HG03159 (cell line): ENCODE measurements around the gene OTUD5.
A peak's percentile ranks its signal among the peaks of the same experiment; 100 is the strongest.

Source experiments
- ATAC-seq: cut with Tn5 transposase; IDR thresholded peaks from one replicate; pipeline ENCODE4 v1.9.1; 2021; ENCODE audit warnings: mild to moderate bottlenecking, moderate library complexity; ENCODE audit not compliant: unreplicated experiment

The OTUD5 gene

DNA sequence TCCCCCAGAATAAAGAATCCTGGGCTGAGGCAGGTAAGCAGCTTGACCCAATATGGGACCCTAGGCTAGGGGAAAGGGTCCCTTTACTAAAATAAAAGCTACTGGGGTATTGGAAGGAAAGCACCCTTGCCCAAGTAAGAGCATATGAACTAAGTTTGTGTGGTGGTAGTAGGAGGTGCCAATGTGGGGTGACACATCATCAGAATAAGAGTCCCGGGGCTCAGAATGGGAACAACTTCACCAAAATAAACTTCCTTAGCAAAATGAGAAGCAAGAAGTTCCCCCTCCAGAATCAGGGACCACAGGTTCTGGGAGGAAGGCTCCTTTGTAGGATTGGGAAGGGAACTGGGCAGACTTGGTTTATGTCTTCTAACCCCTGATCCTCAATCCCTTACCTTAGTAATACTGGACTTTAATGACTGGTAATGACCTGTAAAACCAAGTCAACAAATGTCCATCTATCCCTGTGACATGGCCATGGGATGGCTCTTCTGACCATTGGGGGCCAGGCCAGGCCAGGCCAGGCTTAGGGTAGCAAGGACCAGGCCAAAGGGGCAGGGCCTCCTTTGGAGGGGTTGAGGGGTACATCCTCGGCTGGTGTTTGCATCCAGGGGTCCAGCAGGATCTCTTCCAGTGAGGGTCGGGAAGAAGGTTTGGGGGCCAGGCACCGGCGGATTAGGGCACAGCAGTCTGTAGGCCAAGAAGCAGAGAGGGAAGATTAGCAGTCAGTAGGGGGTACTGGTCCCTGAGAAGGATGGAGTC is 43.6 kb downstream of the OTUD5 start:
- ATAC-seq = no peak

DNA sequence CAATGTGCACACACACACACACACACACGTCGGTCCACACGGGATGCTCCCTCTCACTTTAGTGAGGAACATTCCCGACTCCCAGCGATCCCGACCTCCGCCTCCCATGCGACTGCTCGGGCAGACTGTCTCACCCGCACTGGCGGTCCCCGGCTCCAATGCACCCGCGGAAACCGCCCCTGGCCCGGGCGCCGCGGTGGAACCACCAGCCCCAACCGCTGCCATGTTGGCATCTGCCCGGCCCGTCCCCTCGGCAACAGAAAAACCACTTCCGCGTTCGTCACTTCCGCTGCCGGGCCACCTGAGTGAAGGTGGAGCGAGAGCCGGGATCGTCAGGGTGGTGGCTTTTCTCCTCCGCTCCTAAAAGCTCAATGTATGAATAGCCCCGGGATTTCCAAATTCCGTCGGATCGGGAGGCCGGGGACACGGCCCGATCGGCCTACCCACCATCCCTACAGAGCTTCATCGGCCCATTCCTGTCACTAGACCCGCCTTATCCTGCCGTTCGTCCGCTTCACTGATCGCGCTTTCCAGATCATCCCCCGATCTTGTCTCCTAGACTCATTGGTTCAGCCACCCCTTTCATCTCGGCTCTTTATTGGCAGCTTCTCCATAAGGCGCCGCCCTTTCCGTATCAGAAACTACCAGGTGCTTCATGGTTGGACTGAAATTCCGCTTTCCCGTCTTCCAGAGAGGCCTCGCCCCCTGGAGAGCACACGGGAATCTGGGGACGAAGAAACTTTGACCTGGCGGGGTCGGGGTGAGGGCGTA is 45.8 kb downstream of the OTUD5 start, which contains the start of gene SLC35A2:
SLC35A2 (minus strand) TSS at position 235 of the 771 bp plus-strand sequence; CDS start at position 225, 10 bp downstream.
- ATAC-seq = peak; percentile 69

DNA sequence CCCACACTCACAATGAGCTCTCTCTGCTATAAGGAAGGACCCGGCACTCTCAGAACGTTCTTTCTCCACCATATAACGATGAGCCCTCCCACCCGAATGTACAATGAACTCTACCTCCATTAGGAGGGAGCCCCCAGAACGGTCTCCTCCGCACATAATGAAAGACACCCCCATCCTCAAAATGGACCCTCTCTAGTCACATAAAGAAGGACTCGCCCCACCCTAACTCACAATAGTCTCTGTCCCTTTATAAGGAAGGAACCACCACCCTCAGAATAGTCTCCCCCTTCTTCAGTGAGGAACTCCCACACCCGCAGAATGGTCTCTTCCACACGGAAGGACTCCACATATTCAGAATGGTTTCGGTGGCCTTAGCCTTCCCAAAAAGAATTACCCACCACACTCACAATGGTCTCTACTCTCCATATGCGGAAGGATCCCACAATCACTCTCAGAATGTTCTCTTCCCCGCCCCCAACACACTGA is 46.4 kb downstream of the OTUD5 start:
- ATAC-seq = no peak

DNA sequence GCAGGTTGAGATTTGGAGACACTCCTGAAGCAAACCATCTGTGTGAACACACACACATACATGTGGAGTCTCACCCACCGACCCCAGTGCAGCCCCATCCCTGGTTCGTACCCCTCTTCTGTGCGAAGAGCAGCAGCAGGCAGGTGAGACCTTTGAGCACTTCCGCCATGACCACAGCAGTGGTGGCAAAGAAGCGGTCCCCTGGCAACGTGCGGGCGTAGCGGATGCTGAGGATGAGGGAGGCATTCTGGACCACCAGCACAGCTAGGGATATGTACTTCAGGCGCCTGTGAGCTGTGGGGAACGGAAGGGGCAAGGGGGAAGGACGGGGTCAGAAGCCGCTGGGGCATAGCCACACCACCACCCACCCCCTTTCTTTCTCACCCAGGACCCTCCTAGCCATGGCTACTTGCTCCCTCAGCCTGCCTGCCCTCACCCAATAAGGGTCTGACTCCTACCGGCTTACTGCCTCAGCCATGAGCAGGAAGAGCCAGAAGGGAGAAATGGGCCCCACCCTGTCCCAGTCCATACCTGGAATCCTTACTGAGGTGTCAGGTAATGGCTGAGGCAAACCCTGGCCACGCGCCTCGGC is 47.6 kb downstream of the OTUD5 start:
- no peak for ATAC-seq

DNA sequence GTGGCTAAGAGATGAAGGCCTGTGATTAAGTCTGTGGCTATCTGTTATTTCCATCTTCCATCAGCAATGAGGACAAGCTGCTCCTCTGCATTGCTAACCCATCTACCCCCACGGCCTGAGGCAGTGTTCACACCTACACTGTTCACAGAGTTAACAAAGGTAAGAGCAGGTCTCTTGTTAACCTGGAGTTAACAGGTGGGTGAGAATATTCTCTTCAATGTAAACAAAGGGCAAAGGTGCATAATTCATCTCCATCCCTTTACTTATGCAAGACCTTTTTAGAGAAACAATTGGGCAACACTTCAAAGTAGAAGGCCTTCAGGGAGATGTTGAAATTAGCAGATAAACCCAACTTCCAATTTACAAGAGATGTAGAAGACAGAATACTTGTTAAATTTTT is 48.8 kb downstream of the OTUD5 start:
- ATAC-seq = no peak

DNA sequence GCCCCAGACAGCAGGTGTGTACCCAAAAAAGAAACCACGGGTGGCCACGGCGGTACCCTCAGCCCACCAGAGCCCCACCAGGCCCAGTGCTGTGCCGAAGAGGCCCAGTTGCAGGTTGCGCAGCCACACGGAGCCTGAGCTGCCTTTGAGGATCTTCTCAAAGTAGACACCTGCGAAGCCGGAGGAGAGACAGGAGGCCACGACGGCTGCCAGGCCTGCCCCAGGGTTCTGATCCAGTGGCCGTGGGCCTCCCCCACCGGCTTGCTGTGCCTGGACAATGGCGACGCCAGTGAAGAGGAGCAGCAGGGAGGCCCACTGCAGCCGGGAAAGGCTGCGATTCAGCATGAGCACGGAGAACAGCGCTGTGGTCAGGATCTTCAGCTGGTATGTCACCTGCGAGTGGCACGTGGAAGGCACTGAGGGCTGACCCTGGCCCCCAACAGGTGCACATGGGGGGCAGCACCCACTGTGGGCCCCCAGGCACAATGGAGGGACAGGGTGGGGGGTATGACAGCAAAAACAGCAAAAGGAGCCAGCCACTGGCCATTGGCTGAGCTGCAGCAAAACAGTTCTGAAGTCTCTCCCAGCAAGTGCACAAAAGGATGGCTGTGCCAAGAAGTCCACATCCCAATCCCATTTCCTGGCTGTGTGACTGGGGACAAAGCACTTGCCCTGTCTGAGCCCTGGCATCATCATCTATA is 52.2 kb downstream of the OTUD5 start:
- ATAC-seq = no peak

DNA sequence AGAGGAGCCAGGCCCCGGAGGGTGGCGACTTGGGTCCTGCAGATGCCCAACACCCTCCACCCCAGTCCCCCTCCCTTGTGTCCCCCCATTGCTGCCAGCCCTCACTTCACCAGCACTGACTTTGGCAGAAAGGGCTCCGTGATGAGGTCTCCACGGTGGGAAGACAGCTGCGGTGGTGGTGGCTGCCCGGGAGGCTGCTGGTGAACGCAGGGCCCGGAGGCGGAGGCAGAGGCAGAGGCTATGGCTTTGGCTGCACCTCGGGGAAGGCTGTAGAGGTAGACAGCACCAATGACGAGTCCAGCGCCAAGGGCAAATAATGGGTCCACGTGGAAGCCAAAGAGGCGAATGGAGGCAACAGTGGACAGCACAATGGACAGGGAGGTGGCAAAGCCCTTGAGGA is 52.8 kb downstream of the OTUD5 start:
- ATAC-seq = no peak

DNA sequence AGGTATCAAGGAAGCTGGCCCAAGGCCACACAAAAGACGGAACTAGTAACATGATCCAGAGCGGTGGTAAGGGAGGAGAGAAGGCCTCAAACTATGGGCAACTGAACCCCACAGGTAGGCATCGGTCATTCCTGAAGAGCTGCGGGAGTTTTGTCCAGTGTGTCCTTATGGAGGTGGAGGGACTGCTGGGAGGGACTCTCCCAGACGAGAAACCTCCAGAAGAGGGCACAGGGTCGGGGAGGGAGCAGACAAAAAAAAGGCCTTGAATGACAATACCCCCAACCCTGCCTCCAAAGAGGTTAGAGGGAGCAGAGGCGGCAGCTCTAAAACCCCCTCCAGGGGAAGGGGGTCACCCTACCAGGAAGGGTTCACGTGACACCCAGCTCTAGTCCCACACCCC is 53.2 kb downstream of the OTUD5 start:
- no peak for ATAC-seq

DNA sequence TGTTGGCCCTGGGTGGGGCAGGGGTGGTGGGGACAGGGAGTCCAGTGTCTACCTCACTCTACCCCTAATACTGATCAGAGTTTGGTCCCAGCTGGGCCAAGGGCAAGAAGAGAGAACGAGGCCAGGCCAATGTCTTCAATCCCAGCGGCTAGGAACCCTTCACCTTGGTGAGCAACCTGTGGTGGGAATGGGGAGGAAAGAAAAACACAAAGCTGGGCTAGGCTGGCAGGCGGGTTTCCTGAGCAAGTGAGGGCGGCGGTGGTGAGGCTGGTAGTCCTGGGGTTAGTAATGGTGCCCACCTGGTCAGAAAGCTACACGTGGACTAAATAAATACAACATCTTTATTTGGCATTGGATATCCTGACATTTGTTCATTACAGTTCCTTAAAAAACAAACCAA is 54.1 kb downstream of the OTUD5 start:
- ATAC-seq = no peak

DNA sequence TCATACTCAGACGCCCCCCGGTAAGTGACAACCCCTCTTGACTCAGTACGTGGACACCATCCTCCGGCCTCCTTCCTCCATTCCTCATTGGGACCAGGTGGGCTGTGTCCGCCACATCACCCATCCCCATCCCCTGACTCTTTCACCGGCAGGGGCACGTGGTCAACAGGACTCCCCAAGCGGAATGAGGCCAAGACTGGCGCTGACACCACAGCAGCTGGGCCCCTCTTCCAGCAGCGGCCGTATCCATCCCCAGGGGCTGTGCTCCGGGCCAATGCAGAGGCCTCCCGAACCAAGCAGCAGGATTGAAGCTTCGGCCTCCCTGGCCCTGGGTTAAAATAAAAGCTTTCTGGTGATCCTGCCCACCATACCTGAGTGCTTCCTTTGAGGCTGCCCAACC is 54.6 kb downstream of the OTUD5 start:
- no peak for ATAC-seq

DNA sequence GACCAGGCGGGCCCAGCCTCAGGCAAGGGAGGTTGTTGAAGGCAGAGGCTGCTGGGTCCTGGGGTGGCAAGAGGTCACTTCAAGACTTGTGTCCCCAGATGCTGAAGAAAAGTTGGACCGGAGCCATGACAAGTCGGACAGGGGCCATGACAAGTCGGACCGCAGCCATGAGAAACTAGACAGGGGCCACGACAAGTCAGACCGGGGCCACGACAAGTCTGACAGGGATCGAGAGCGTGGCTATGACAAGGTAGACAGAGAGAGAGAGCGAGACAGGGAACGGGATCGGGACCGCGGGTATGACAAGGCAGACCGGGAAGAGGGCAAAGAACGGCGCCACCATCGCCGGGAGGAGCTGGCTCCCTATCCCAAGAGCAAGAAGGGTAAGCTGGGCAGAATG is 55.3 kb downstream of the OTUD5 start:
- no peak for ATAC-seq

DNA sequence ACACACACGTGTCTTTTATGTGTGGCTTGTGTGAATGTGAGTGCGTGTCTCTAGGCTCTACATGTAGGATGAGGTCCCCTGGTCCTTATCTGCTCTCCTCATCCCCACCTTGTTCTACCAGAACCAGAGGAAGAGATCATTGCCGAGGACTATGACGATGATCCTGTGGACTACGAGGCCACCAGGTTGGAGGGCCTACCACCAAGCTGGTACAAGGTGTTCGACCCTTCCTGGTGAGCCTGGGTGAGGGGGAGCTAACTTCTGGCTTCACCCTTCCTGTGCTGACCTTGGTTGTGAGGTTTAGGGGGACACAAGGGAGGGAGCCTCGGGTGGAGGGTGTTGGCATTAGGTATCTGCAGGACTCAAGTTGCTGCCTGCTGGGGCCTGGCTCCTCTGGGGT is 56.3 kb downstream of the OTUD5 start:
- no peak for ATAC-seq

DNA sequence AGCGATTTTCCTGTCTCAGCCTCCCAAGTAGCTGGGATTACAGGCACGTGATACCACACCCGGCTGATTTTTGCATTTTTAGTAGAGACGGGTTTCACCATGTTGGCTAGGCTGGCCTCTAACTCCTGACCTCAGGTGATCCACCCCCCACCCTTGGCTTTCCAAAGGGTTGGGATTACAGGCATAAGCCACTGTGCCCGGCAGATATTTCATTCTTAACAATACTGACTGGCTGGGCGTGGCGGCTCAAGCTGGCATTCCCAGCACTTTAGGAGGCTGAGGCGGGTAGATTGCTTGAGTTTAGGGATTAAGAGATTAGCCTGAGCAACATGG is 58.4 kb downstream of the OTUD5 start:
- no peak for ATAC-seq

DNA sequence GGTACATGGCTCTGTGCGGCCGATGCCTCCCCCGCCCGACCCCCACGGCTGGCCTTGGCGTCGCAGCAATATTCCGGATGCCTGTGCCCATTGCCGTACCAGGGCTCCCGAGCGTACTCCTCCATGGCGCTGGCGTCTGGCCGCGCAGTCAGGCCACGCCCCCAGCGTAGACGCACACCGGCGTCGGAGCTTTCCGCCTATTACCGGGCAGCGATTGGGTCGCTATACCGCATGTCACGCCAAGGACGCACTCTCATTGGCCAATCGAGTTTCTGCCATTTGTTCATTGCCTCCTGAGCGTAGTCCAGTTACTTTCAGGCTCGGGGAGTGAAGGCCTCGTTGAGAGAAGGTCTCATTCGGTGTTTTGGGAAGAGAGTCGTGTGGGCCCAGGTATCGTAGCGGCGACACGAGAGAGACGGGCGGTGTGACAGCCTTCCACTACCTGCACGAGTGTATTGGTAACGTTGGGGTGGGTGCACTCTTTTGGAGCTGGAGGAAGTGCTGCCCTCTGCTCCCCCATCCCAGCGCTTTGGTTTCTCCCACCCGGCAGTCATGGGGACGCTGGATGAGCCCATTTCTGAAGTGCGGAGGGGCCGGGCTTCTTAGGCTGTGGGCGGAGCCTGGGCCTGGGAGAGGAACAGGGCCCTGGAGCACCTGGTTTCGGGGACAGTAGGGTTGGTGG is 59.6 kb downstream of the OTUD5 start, which contains the start of the genes PQBP1 and TIMM17B:
PQBP1 (plus strand) TSS at position 306 of the 682 bp plus-strand sequence. CDS start 580 bp downstream, outside the sequence.
TIMM17B (minus strand) TSS at position 144 of the 682 bp plus-strand sequence; CDS start at position 125, 19 bp downstream.
- peak; percentile 78 for ATAC-seq

DNA sequence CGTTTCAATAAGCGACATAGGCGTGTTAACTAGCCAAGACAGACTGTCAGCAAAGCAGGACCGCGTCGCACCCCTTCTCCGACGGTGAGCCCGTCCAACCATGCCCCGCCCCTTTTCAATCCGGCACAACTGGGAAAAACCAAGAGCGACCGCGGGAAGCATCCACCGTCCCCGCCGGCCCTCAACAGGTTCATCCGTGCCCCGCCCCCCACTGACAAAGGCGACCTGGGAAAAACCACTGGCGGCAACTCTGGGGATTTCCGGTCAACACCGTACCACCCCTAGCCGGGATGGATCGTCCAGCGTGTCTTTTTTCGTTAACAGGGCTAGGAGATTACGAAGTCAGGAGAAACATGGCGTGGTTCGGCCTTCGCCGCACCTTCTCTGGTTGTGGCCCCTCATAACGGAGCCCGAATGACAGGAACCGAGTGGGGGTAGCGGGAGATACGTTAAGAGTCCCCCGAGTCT is 60.2 kb downstream of the OTUD5 start:
- ATAC-seq = no peak

DNA sequence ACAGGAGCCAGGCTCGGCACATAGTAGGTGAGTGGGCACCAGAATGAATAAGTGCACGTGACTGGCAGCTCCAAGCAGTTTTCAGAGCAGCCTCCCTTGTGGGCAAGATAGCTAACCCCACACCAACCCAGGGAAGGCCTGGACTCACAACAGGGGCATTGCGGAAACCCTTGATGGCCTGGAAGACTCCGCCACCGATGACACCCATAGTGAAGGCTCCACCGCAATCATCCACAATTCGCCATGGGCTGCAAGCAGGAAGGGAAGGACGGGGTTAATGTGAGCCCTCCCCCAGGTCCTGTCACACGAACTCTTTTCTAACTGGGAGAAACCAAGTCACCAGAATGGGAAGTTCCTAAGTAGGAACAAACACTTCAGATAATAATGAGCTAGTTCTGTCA is 60.8 kb downstream of the OTUD5 start:
- no peak for ATAC-seq

DNA sequence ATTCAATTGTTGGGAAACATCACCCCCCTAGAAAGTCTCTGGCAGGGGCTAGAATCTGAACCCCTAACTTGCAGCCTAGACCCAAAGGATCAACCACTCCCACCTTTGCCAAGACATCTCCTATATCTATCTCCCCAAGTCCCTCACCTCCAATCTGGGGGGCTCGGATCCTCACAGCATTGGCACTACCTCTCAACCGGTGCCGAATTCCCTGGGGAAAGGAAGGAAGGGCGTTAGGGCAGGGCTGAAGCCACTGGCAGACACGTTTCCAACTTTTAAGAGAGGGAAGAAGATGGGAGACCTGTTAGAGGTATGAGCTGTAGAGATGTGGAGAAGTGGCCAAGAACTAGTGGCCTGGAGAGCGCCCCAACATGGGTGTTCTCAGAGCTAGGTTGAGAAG is 62.5 kb downstream of the OTUD5 start:
- ATAC-seq = no peak

DNA sequence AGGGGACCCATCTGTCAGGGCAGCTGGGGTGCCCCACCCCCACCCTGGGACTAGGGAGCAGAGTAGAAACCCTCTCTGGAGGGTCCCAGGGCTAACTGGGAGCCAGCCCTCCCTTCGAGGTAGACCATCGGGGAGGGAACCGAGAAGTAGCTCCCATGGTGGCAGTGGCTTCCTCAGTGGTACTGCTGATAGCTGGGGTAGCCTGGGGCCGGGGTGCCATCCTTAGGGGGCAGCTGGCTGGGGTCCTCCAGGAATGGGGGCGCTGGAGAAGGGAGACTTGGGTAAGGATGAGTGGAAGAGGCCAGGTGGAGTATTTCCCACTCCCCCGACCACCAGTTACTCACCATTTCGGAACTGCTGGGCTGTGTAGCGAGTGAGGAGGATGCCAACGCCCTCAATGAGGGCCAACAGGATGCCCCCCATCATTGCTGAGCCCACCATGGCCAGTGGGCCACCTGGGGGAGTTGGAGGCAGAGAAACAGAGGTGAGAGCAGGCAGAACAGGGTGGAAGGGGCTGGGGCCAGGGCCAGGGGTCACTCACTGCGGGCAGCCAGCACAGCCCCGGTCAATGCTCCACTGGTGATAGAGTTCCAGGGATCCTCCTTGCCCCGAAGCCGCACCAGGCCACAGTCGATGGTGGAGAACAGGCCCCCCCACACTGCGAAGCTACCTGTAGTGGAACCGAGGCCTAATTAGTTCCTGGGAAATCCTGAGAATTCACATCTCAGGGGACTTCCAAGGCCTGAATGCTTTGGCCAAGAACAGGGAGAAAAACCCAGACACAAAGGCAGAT is 63.7 kb downstream of the OTUD5 start:
- no peak for ATAC-seq

DNA sequence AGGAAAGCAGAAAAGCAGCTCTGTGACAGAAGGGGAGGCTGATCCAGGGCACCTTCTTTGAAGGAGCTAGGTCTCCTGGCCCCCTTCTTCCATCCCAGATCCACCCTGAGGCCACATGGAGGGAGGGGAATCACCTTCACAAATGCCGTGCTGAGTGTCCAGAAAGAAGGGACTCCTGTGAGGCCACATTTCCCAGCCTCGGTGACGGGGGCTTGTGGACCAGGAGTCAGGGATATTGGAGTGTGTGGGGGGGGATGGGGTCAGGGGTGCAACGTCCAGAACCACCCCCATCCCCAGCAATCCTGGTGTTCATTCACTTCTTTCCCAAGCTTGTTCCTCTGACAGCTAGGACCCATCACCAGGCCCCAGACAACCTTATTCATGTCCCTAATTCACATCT is 64.5 kb downstream of the OTUD5 start:
- no peak for ATAC-seq
